NCI-H1092 treated with DMSO at 0.1 percent for 48 hours (cell line): Measurements from ENCODE around the gene ZNF266.

Source experiments
- DNase-seq: peaks from one replicate; lab custom pipeline; 2025; lab: John Stamatoyannopoulos, UW

Gene ZNF266

DNA sequence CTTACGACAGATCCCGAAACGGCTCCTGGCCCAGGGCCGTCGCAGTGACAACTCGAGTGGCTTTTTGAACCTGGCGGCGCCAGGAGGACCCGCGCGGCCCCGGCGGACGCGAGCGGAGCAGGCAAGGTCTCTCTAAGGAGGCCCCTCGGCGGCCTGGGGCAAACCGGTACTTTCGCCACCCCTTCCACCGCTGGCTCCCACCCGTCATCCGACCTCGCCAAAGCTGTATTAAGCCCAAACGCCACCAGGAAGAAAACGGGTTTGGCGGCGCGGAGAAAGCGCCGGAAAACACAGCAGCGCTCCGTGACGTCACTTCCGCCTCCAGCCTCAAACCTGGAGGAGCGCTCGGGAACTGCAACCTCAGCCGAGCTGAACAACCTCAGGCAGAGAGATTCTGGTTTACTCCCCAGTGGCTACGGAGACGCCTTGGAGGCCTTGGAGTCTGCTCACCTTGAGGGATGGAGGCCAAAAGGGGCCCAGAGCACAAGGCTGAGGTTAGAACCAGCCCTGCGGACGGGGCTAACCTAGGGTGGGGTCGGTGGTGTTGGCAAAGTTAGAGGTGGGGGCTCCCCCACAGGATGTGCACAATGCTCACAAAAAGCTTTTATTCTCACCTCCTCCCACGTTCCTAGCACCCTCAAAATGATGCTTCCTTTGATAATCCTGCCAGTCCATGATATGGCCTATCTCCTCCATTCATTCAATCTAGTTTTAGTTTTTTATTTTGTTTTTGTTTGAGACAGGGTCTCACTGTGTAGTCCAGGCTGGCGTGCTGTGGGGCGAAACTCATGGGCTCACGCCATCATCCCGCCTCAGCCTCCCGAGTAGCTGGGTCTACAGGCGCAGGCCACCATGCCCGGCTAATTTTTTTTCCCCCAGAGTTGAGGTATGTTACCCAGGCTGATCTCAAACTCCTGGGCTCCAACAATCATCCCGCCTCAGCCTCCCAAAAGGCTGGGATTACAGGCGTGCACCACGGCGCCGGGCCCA lies at the start of gene ZNF266:
ZNF266 (minus strand) TSS at position 295 of the 990 bp plus-strand sequence. CDS start 15,484 bp downstream, outside the sequence.
- DNase-seq = peak; percentile 82

- DNase-seq = no peak
Measured at GRCh38 chr19:9485140-9485539, 49.8 kb upstream of the ZNF266 start.

- DNase-seq = no peak
Measured at GRCh38 chr19:9474975-9475374, 39.6 kb upstream of the ZNF266 start.

- no peak for DNase-seq
Measured at GRCh38 chr19:9467161-9467560, 31.8 kb upstream of the ZNF266 start.

- no peak for DNase-seq
Measured at GRCh38 chr19:9461938-9462337, 26.6 kb upstream of the ZNF266 start.

GRCh38 chr19:9456018-9456689 lies 20.8 kb upstream of the ZNF266 start:
- DNase-seq = no peak

- DNase-seq = no peak
Measured at GRCh38 chr19:9453953-9454352, 18.6 kb upstream of the ZNF266 start.

DNA sequence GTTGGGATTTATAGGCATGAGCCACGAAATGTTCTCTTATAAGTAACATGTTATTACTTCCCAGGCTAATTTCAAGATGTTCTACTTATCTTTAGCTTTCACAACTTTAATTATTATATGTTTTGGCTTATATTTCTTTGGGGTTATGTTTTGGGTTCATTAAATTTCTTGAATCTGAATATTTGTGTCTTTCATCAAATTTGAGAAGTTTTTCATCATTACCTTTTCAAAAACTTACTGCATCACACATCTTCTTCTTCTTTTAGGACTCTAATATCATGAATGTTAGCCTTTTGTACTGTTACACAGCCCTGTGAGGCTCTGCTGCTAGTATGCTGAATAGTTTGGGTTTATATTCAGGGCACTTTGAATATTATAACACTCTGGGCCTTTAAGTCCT lies 9.7 kb upstream of the ZNF266 start:
- no peak for DNase-seq

- DNase-seq = no peak
Measured at GRCh38 chr19:9436358-9436757, 985 bp upstream of the ZNF266 start.

DNA sequence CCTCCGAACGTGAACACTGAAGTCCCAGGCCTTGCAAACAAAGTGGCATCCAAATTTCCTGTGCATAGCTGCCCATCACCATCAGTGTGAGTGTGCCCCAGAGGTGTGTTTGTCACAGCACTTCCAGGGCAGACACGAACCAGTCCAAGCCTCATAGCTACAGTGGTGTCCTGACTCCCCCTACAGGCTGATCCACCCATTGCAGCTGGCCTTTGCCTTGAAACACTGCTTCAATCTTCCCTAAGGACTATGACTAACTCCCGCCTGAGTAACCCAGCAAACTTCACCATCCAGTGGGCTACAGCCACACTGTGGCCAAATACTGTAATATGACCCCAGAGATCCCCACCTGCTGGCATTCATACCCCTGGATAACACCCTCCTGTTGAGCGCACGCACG lies 3.9 kb downstream of the ZNF266 start:
- peak; percentile 1 for DNase-seq

DNA sequence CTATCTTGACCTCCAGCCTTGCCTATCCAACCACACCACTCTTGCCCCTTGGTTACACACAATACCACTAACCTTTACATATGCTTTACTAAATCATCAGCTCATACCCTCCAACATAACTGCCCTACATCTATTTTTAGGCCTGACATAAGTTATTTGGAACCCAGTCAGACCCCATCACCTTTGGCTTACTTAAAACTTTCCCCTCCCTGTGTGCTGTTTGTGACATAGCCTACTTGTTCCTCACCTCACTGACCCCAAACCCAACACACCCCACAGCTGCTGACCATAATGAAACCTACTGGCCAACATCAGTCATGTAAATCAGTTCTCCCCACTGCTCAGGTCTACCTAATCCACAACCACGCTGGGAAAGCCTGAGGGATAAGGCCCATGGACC lies 4.9 kb downstream of the ZNF266 start:
- no peak for DNase-seq

- no peak for DNase-seq
Measured at GRCh38 chr19:9427941-9428340, 7.4 kb downstream of the ZNF266 start.

- DNase-seq = no peak
Measured at GRCh38 chr19:9413240-9413954, 22.0 kb downstream of the ZNF266 start.

GRCh38 chr19:9407827-9408226 lies 27.5 kb downstream of the ZNF266 start:
- DNase-seq = no peak

GRCh38 chr19:9406798-9407352 lies 28.5 kb downstream of the ZNF266 start:
- peak; percentile 58 for DNase-seq

DNA sequence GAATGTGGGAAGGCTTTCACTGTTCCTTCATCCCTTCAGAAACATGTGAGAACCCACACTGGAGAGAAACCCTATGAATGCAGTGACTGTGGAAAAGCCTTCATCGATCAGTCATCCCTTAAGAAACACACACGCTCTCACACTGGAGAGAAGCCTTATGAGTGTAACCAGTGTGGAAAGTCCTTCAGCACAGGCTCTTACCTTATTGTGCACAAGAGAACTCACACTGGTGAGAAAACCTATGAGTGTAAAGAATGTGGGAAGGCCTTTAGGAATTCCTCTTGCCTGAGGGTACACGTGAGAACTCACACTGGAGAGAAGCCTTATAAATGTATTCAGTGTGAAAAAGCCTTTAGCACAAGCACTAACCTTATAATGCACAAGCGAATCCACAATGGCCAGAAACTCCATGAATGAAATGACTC lies 54.0 kb downstream of the ZNF266 start:
- no peak for DNase-seq

DNA sequence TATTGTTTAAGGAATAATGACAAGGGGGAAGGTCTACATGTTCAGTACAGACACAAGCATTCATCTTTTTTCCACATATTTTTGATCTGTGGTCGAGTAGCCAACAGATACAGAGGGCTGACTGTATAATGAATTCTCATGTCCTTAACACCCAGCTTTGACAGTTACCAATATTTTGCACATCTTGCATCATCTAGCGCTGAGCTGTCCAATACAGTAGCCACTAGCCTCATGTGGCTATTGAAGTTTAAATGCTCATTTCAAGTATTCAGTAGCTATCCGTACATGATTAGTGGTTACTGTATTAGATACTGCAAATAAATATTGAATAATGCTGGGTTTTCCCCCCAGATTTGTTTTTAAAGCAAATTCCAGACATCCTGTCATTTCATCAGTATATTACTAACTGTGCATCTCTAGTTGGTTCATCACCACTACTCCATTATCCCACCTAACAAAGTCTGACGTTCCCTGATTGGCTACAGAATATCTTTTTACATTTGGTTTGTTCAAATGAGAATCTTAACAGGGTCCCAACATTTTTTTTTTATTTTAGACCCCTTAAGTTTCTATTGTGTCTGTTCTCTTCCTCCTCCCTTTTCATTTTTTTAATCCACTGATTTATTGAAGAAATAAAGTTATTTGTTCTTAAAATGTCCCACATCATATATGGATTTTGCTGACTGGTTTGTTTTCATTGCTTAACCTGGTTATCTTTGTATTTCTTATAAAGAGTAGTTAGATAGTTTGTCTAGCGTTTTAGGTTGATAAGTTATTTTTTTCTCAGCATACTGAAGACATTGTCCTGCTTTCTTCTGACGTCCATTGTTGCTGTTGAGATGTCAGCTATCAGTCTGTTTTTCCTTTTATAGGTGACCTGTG lies 64.4 kb downstream of the ZNF266 start:
- no peak for DNase-seq

- peak; percentile 30 for DNase-seq
Measured at GRCh38 chr19:9362905-9363304, 72.5 kb downstream of the ZNF266 start, which contains the start of gene ZNF177. Gene ZNF177, plus strand, starts transcription at chr19:9363013. Its CDS starts 15,299 bp downstream, at chr19:9378312.
